Measurements from ENCODE around the gene YTHDF2.

DNA sequence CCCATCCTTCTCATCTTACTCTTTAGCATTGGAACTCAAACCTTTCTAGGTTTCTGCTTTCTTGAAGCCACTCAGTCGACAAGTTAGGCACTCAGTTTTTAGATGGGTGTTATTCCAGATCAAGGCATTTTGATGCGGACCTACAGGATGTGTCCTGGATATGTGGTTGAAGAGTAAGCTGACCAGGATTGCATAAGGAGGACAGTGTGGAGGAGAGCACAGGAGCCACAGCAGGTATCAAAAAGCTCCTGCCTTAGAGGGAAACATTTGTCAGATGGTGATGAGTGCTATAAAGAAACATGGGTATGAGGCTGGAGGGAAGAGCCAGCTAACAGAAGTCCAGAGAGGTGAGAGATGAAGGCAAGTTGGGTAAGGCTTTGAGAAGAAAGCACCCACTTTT lies 41.3 kb downstream of the YTHDF2 start:
- TF ChIP-seq ZNF264 (CRISPR knock-in tag; IDR thresholded peaks at IDR 0.05) (no peak), CBX2 (IDR thresholded peaks at IDR 0.05; ENCODE audit: low read depth, low read length) (no peak), CBX2 (CRISPR knock-in tag; IDR thresholded peaks at IDR 0.05; ENCODE audit: low read depth) (no peak), GTF3A (CRISPR knock-in tag; conservative IDR thresholded peaks at IDR 0.05) (no peak), SCMH1 (CRISPR knock-in tag; IDR thresholded peaks at IDR 0.05; ENCODE audit: borderline replicate concordance) (no peak), TAF1 (CRISPR knock-in tag; IDR thresholded peaks at IDR 0.05) (no peak), ZNF12 (CRISPR knock-in tag; IDR thresholded peaks at IDR 0.05) (no peak), MYC (CRISPR knock-in tag; IDR thresholded peaks at IDR 0.05; ENCODE audit: borderline replicate concordance) (no peak)
- TF ChIP-seq, protein P1, sequence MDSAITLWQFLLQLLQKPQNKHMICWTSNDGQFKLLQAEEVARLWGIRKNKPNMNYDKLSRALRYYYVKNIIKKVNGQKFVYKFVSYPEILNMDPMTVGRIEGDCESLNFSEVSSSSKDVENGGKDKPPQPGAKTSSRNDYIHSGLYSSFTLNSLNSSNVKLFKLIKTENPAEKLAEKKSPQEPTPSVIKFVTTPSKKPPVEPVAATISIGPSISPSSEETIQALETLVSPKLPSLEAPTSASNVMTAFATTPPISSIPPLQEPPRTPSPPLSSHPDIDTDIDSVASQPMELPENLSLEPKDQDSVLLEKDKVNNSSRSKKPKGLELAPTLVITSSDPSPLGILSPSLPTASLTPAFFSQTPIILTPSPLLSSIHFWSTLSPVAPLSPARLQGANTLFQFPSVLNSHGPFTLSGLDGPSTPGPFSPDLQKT (CRISPR knock-in tag; IDR thresholded peaks at IDR 0.05; ENCODE audit: borderline replicate concordance): no peak
- TF ChIP-seq, protein P2, sequence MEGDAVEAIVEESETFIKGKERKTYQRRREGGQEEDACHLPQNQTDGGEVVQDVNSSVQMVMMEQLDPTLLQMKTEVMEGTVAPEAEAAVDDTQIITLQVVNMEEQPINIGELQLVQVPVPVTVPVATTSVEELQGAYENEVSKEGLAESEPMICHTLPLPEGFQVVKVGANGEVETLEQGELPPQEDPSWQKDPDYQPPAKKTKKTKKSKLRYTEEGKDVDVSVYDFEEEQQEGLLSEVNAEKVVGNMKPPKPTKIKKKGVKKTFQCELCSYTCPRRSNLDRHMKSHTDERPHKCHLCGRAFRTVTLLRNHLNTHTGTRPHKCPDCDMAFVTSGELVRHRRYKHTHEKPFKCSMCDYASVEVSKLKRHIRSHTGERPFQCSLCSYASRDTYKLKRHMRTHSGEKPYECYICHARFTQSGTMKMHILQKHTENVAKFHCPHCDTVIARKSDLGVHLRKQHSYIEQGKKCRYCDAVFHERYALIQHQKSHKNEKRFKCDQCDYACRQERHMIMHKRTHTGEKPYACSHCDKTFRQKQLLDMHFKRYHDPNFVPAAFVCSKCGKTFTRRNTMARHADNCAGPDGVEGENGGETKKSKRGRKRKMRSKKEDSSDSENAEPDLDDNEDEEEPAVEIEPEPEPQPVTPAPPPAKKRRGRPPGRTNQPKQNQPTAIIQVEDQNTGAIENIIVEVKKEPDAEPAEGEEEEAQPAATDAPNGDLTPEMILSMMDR (CRISPR knock-in tag; IDR thresholded peaks at IDR 0.05): no peak
- TF ChIP-seq, protein P3, sequence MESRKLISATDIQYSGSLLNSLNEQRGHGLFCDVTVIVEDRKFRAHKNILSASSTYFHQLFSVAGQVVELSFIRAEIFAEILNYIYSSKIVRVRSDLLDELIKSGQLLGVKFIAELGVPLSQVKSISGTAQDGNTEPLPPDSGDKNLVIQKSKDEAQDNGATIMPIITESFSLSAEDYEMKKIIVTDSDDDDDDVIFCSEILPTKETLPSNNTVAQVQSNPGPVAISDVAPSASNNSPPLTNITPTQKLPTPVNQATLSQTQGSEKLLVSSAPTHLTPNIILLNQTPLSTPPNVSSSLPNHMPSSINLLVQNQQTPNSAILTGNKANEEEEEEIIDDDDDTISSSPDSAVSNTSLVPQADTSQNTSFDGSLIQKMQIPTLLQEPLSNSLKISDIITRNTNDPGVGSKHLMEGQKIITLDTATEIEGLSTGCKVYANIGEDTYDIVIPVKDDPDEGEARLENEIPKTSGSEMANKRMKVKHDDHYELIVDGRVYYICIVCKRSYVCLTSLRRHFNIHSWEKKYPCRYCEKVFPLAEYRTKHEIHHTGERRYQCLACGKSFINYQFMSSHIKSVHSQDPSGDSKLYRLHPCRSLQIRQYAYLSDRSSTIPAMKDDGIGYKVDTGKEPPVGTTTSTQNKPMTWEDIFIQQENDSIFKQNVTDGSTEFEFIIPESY (CRISPR knock-in tag; IDR thresholded peaks at IDR 0.05): no peak
- TF ChIP-seq, protein P4, sequence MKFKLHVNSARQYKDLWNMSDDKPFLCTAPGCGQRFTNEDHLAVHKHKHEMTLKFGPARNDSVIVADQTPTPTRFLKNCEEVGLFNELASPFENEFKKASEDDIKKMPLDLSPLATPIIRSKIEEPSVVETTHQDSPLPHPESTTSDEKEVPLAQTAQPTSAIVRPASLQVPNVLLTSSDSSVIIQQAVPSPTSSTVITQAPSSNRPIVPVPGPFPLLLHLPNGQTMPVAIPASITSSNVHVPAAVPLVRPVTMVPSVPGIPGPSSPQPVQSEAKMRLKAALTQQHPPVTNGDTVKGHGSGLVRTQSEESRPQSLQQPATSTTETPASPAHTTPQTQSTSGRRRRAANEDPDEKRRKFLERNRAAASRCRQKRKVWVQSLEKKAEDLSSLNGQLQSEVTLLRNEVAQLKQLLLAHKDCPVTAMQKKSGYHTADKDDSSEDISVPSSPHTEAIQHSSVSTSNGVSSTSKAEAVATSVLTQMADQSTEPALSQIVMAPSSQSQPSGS (CRISPR knock-in tag; IDR thresholded peaks at IDR 0.05): no peak
- TF ChIP-seq, protein P5, sequence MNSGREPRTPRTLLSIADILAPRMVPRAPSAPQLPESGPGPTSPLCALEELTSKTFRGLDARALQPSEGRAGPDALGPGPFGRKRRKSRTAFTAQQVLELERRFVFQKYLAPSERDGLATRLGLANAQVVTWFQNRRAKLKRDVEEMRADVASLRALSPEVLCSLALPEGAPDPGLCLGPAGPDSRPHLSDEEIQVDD (CRISPR knock-in tag; IDR thresholded peaks at IDR 0.05; ENCODE audit: borderline replicate concordance): no peak

All from HepG2 (cell line).